ENCODE results near the gene RFX2.

DNA sequence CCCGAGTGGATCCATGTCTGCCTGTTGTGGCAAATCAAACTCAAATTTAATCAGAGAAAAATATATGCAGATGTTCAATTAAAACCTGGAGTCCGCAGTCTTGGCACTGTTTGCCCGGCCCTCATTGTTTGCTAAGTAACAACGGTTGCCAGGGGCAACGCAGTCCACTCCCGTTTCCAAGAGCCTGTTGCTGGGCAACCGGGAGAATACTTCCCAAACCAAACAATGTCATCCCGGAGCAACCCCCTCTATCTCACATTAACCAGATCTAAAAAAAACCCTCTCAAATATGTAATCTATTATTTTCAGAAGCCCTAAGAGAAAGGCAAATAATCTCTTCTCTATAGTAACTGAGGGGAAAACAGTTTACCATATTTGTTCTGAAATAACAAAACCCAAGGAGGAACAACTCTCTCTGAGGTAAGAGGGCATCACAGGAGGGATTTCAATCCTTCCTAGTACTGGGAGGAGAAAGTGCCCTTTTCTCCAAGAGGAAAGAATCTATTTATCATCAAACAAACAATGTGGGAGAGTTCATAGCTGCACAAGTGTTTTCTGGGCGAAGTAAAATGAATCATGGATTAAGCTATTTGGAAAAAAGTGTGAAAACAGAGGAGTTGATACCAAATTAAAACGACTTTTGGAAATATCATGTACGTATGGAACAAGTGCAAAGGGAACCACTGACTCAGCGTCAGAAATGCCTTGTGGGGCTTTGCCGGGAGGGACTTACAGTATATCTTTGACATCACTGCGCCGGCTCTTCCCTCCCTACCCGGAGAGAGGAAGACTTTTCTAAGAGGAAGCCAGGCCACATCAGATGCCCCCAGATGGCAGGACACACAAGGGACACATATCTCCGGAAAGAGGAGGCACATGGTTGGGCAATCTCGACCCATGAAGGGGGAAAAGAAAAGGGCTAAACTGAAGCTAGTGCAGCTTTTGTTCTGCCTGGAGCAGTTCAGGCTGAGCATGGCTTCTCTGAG is 43.3 kb downstream of the RFX2 start:
- TF ChIP-seq, protein P1, sequence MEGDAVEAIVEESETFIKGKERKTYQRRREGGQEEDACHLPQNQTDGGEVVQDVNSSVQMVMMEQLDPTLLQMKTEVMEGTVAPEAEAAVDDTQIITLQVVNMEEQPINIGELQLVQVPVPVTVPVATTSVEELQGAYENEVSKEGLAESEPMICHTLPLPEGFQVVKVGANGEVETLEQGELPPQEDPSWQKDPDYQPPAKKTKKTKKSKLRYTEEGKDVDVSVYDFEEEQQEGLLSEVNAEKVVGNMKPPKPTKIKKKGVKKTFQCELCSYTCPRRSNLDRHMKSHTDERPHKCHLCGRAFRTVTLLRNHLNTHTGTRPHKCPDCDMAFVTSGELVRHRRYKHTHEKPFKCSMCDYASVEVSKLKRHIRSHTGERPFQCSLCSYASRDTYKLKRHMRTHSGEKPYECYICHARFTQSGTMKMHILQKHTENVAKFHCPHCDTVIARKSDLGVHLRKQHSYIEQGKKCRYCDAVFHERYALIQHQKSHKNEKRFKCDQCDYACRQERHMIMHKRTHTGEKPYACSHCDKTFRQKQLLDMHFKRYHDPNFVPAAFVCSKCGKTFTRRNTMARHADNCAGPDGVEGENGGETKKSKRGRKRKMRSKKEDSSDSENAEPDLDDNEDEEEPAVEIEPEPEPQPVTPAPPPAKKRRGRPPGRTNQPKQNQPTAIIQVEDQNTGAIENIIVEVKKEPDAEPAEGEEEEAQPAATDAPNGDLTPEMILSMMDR (IDR thresholded peaks at IDR 0.05): no peak
- TF ChIP-seq RORB (CRISPR knock-in tag; IDR thresholded peaks at IDR 0.05) (no peak), HMGA2 (CRISPR knock-in tag; IDR thresholded peaks at IDR 0.05) (no peak), NR3C1 (CRISPR knock-in tag; conservative IDR thresholded peaks at IDR 0.05; ENCODE audit: low read depth) (no peak)
- TF ChIP-seq, protein P2, sequence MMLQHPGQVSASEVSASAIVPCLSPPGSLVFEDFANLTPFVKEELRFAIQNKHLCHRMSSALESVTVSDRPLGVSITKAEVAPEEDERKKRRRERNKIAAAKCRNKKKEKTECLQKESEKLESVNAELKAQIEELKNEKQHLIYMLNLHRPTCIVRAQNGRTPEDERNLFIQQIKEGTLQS (CRISPR knock-in tag; conservative IDR thresholded peaks at IDR 0.05): no peak
- TF ChIP-seq, protein P3, sequence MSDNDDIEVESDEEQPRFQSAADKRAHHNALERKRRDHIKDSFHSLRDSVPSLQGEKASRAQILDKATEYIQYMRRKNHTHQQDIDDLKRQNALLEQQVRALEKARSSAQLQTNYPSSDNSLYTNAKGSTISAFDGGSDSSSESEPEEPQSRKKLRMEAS (CRISPR knock-in tag; IDR thresholded peaks at IDR 0.05): no peak
- TF ChIP-seq, protein P4, sequence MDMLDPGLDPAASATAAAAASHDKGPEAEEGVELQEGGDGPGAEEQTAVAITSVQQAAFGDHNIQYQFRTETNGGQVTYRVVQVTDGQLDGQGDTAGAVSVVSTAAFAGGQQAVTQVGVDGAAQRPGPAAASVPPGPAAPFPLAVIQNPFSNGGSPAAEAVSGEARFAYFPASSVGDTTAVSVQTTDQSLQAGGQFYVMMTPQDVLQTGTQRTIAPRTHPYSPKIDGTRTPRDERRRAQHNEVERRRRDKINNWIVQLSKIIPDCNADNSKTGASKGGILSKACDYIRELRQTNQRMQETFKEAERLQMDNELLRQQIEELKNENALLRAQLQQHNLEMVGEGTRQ (CRISPR knock-in tag; IDR thresholded peaks at IDR 0.05): no peak

Data from WTC11 (cell line).